GM12878 (cell line): ENCODE results near the gene NOL3. TPM values are rescaled to one million over a fixed set of nuclear protein-coding genes. Genes with fewer than 3 reads are reported as not detected.

Experiments
- ATAC-seq: fragments of 200-7000 bp; cut with Tn5 transposase; 3 replicates; pipeline ENCODE4 v1.9.1; 2020; ENCODE audit warnings: mild to moderate bottlenecking, moderate library complexity
- BruUV-seq: library from RNA; stranded (reverse); fragments of 400-500 nt; replicated peaks from 2 replicates; lab custom pipeline; 2021; lab: Mats Ljungman, UMichigan
- CTCF ChIA-PET: fragments of 300-600 bp; sonication (Branson Sonifier 250); formaldehyde crosslinking; extraction: SDS; loops from one replicate; lab custom pipeline; 2021; ENCODE audit warnings: inconsistent platforms; lab: Yijun Ruan, JAX
- POLR2A ChIA-PET: fragments of 350-600 bp; formaldehyde crosslinking; extraction: SDS; loops from one replicate; lab custom pipeline; 2021; ENCODE audit warnings: inconsistent platforms; lab: Charles Lee
- RAD21 ChIA-PET: fragments of 300-600 bp; sonication (Branson Sonifier 250); formaldehyde crosslinking; loops from one replicate; lab custom pipeline; 2023; ENCODE audit warnings: antibody characterized with exemption; ENCODE audit not compliant: unreplicated experiment; lab: Charles Lee
- SMC1A ChIA-PET: fragments of 300-600 bp; sonication (Branson Sonifier 250); formaldehyde crosslinking; loops from one replicate; lab custom pipeline; 2023; ENCODE audit not compliant: unreplicated experiment, uncharacterized antibody; lab: Charles Lee
- DNase-seq: peaks from one replicate; pipeline ENCODE4 v3.0.0-alpha.2; 2011; ENCODE audit warnings: low read depth, low spot score
- FAIRE-seq: peaks from 3 replicates; lab custom pipeline; 2011; peaks lifted over from hg19 to GRCh38; lab: Jason Lieb, UNC
- H2AFZ ChIP-seq: 2 replicates; pipeline ENCODE4 v1.6.0; 2011; ENCODE audit warnings: low read depth, low read length, control low read depth; ENCODE audit not compliant: control insufficient read depth
- H3K27ac ChIP-seq: 2 replicates; pipeline ENCODE4 v1.5.1; 2011; ENCODE audit warnings: control low read depth; ENCODE audit not compliant: control insufficient read depth, insufficient read depth
- H3K27me3 ChIP-seq, 2 experiments: replicated peaks in 1 of 2; 2 replicates each; pipeline versions ENCODE4 v1.6.0 to v1.6.1; 2011; ENCODE audit warnings: low read length in 1 of 2; ENCODE audit not compliant: control insufficient read depth in 2 of 2, insufficient read depth in 2 of 2
- H3K36me3 ChIP-seq, 2 experiments: 2 replicates each; pipeline ENCODE4 v1.5.1; 2011; ENCODE audit warnings: low read length in 1 of 2; ENCODE audit not compliant: control insufficient read depth in 2 of 2, insufficient read depth in 2 of 2
- H3K4me1 ChIP-seq: 2 replicates; pipeline ENCODE4 v1.6.1; 2011; ENCODE audit warnings: mild to moderate bottlenecking, low read length, moderate library complexity, mixed read lengths; ENCODE audit not compliant: control insufficient read depth, insufficient read depth
- H3K4me2 ChIP-seq: 2 replicates; pipeline ENCODE4 v1.6.0; 2011; ENCODE audit warnings: control low read depth; ENCODE audit not compliant: control insufficient read depth, insufficient read depth
- H3K4me3 ChIP-seq: fragments of 200-600 bp; sonication (generic); 2 replicates; pipeline ENCODE4 v1.5.1; 2016
- H3K79me2 ChIP-seq: 2 replicates; pipeline ENCODE4 v1.6.0; 2011; ENCODE audit warnings: low read length; ENCODE audit not compliant: control insufficient read depth, insufficient read depth
- H3K9ac ChIP-seq: 2 replicates; pipeline ENCODE4 v1.8.0; 2011; ENCODE audit warnings: low read length, control low read depth, mixed read lengths; ENCODE audit not compliant: control insufficient read depth, insufficient read depth
- H3K9me3 ChIP-seq: replicated peaks from 3 replicates; pipeline ENCODE4 v1.5.1; 2011; ENCODE audit warnings: mild to moderate bottlenecking, low read length; ENCODE audit not compliant: control insufficient read depth, insufficient read depth
- H4K20me1 ChIP-seq: 2 replicates; pipeline ENCODE4 v1.6.0; 2011; ENCODE audit not compliant: control insufficient read depth, insufficient read depth
- CBX5 ChIP-seq: sonication (generic); IDR thresholded peaks from 2 replicates; pipeline ENCODE4 v1.6.1; 2016; ENCODE audit warnings: low read depth, moderate library complexity, mild to moderate bottlenecking, inconsistent platforms
- CREM ChIP-seq: IDR thresholded peaks from 2 replicates; pipeline ENCODE4 v1.6.1; 2014; ENCODE audit warnings: antibody characterized with exemption, low read depth
- E4F1 ChIP-seq: fragments of 450-650 bp; IDR thresholded peaks from 2 replicates; pipeline ENCODE4 v1.6.1; 2018; ENCODE audit warnings: borderline replicate concordance, mild to moderate bottlenecking; ENCODE audit not compliant: partially characterized antibody
- EGR1 ChIP-seq, 2 experiments: IDR thresholded peaks; 1 replicate in 1 of 2; 2 replicates in 1 of 2; pipeline ENCODE4 v1.6.1; 2011 to 2012; ENCODE audit warnings: low read depth in 2 of 2, low read length in 2 of 2, borderline replicate concordance in 1 of 2, mild to moderate bottlenecking in 1 of 2, moderate library complexity in 1 of 2
- ETV6 ChIP-seq, 2 experiments: fragments of 450-650 bp in 1 of 2; IDR thresholded peaks in 1 of 2; conservative IDR thresholded peaks in 1 of 2; 2 replicates each; pipeline ENCODE4 v1.6.1; 2014; ENCODE audit warnings: antibody characterized with exemption in 1 of 2, borderline replicate concordance in 1 of 2, low read depth in 1 of 2, mild to moderate bottlenecking in 1 of 2, moderate library complexity in 1 of 2
- GABPA ChIP-seq: IDR thresholded peaks from 2 replicates; pipeline ENCODE4 v1.6.1; 2014; ENCODE audit warnings: antibody characterized with exemption, low read depth, mild to moderate bottlenecking, inconsistent platforms
- MEF2A ChIP-seq: IDR thresholded peaks from 2 replicates; pipeline ENCODE4 v1.6.1; 2011; ENCODE audit warnings: low read depth, mild to moderate bottlenecking, low read length, moderate library complexity; ENCODE audit not compliant: insufficient read depth
- MXI1 ChIP-seq: fragments of 150-350 bp; IDR thresholded peaks from 2 replicates; pipeline ENCODE4 v1.6.1; 2011; ENCODE audit warnings: low read depth, mild to moderate bottlenecking, inconsistent platforms, low read length, improper control_type of control experiment
- MYB ChIP-seq: fragments of 150-350 bp; IDR thresholded peaks from 2 replicates; pipeline ENCODE4 v1.6.1; 2014; ENCODE audit warnings: mild to moderate bottlenecking, low read depth, low read length, borderline replicate concordance
- NBN ChIP-seq: fragments of 450-650 bp; IDR thresholded peaks from 2 replicates; pipeline ENCODE4 v1.6.1; 2016
- NKRF ChIP-seq: fragments of 450-650 bp; conservative IDR thresholded peaks from 2 replicates; pipeline ENCODE4 v1.6.1; 2017; ENCODE audit warnings: mild to moderate bottlenecking, moderate library complexity
- PML ChIP-seq: IDR thresholded peaks from 2 replicates; pipeline ENCODE4 v1.6.1; 2012; ENCODE audit warnings: low read length, inconsistent platforms
- RB1 ChIP-seq: fragments of 450-650 bp; formaldehyde crosslinking; IDR thresholded peaks from 2 replicates; pipeline ENCODE4 v1.6.1; 2017; ENCODE audit warnings: mild to moderate bottlenecking, borderline replicate concordance
- SIX5 ChIP-seq: IDR thresholded peaks from 2 replicates; pipeline ENCODE4 v1.6.1; 2011; ENCODE audit warnings: mild to moderate bottlenecking, low read depth, low read length, moderate library complexity; ENCODE audit not compliant: severe bottlenecking
- SMARCA5 ChIP-seq: fragments of 450-650 bp; IDR thresholded peaks from 2 replicates; pipeline ENCODE4 v1.6.1; 2017; ENCODE audit warnings: mild to moderate bottlenecking
- YY1 ChIP-seq: IDR thresholded peaks from 2 replicates; pipeline ENCODE4 v1.6.1; 2011; ENCODE audit warnings: low read depth, mild to moderate bottlenecking, low read length
- ZNF384 ChIP-seq: IDR thresholded peaks from 2 replicates; pipeline ENCODE4 v1.6.1; 2012; ENCODE audit warnings: low read depth, mild to moderate bottlenecking, low read length, improper control_type of control experiment, borderline replicate concordance
- WGBS: methylation state at CpG from one replicate; pipeline ENCODE4 v1.1.6; 2016; ENCODE audit warnings: low lambda C conversion rate; ENCODE audit not compliant: insufficient replicate concordance, insufficient coverage; ENCODE audit errors: missing lambda C conversion rate; 5-methylcytosine and 5-hydroxymethylcytosine counted together
- in situ Hi-C: fragments of 300-500 bp; cut with MboI; formaldehyde crosslinking; loops from 9 replicates; pipeline ENCODE4 v1.14.3; 2018; ENCODE audit warnings: mixed read lengths
- intact Hi-C: fragments of 100-400 bp; cut with micrococcal nuclease; formaldehyde crosslinking; loops from one replicate; pipeline ENCODE4 v1.14.2; 2022; ENCODE audit not compliant: unreplicated experiment
- polyA plus RNA-seq, 11 experiments: library from polyadenylated mRNA; depleted of rRNA in 4 of 11; unstranded in 6 of 11; stranded (reverse) in 5 of 11; fragments of >200 nt; fragmentation: Nextera tagmentation in 4 of 11; fragmentation: Illumina TruSeq in 1 of 11; extraction: Ambion mirVana in 4 of 11; extraction: Trizol in 1 of 11; gene quantifications; 1 replicate in 1 of 11; 2 replicates in 10 of 11; pipeline versions ENCODE4 v1.2.1 to v1.2.3, GENCODE V29; 2011 to 2016; ENCODE audit warnings: inconsistent platforms in 2 of 11, missing spikeins in 2 of 11, low read depth in 1 of 11
- total RNA-seq, 4 experiments: library from RNA; depleted of rRNA in 3 of 4; stranded (reverse); fragments of >200 nt in 3 of 4; fragmentation: Illumina TruSeq in 1 of 4; extraction: Trizol in 1 of 4; gene quantifications; 2 replicates each; pipeline versions ENCODE4 v1.2.1 to v1.2.3, GENCODE V29; 2013 to 2021

The NOL3 gene
- total and polyA plus RNA-seq, 10 of the 15 experiments (the other 5 are each of a cell fraction or from before 2014, with no cell fraction given), result 0.31 to 18.4 (median 2.7) TPM

- ATAC-seq (peak; percentile 98), FAIRE-seq (peak; percentile 99), DNase-seq (peak; percentile 66)
- H4K20me1 ChIP-seq, result peaks cover 7% of the 10 kb centered on the region
- BruUV-seq, result TSS peak; percentile 77
- ChIA-PET RAD21 (interaction anchor here (0.8 to 1.7 kb wide), 5 partner anchors 22 to 55 kb away, joined by 3 to 7 read pairs (median 5); partner anchors contain the start of genes FHOD1, NOL3 and TMEM208), CTCF (interaction anchor here (0.6 to 1.8 kb wide), 8 partner anchors 26 to 238 kb away, joined by 3 to 11 read pairs (median 4); partner anchors contain the start of genes FBXL8, TMEM208 and TRADD), SMC1A (interaction anchor here (0.8 to 2.1 kb wide), 4 partner anchors 53 to 174 kb away, joined by 3 to 9 read pairs (median 3); partner anchors contain the start of gene PHAF1), POLR2A (interaction anchor here (0.7 to 4.7 kb wide), 6 partner anchors 17 to 52 kb away, joined by 3 to 22 read pairs (median 4); partner anchors contain the start of gene TMEM208)
- 1% methylated on average over 47 of the region's 54 CpGs for WGBS
- peak within 1 kb of the TSS; percentile 79 for H3K27ac ChIP-seq
- H3K27me3 ChIP-seq, result no peaks in the 10 kb centered on the region
- intact Hi-C loops, result loop anchor here (2.0 kb wide), 1 partner anchor 55 kb away; the partner anchor contains the start of gene FHOD1
- peak within 1 kb of the TSS; percentile 99 for H3K4me3 ChIP-seq
- H2AFZ ChIP-seq, result peak within 1 kb of the TSS; percentile 63
- peaks cover 14 to 20% of the 10 kb centered on the region in 2 experiments for H3K36me3 ChIP-seq
- in situ Hi-C loops, result no loop called here
- H3K79me2 ChIP-seq, result peaks cover 23% of the 10 kb centered on the region
- peak within 1 kb of the TSS; percentile 95 for H3K4me2 ChIP-seq
- peaks cover 8% of the 10 kb centered on the region for H3K4me1 ChIP-seq
- H3K9me3 ChIP-seq, result no peaks in the 10 kb centered on the region
- H3K9ac ChIP-seq, result peak within 1 kb of the TSS; percentile 97
- TF ChIP-seq NKRF (peak; percentile 96), E4F1 (peak; percentile 76), MXI1 (peak; percentile 73), ETV6 (conservative IDR thresholded peaks at IDR 0.05 in 1 of 2, IDR thresholded peaks at IDR 0.05 in 1 of 2; ENCODE audit: borderline replicate concordance in 1 of 2, low read depth in 1 of 2) (peak; percentile 94 to 97; a peak in 3 of 4 replicates), YY1 (peak; percentile 90), PML (no peak; the same call in 1 of the 2 replicates), CBX5 (no peak), CREM (peak; percentile 67), SIX5 (peak; percentile 33), MYB (no peak), ZNF384 (no peak), SMARCA5 (peak; percentile 85), GABPA (peak; percentile 89), RB1 (peak; percentile 83), EGR1 (IDR thresholded peaks at IDR 0.05; ENCODE audit: borderline replicate concordance in 1 of 2, low read depth in 2 of 2, low read length in 2 of 2) (peak in 1 of 2 experiments; percentile 72; a peak in 1 of 3 replicates), NBN (peak; percentile 73), MEF2A (no peak)
Observed at GRCh38 chr16:67191995-67192681, 21.8 kb downstream of the NOL3 start, which contains the start of gene E2F4. TSS of gene E2F4 (plus strand) at chr16:67192155. CDS start at chr16:67192228, 73 bp downstream.
